Dermis lymphatic vessel endothelial cell (primary cell): ENCODE data around the gene PFKP. TPM values are rescaled to one million over a fixed set of nuclear protein-coding genes. Genes with fewer than 3 reads are reported as not detected.

Source experiments
- total RNA-seq: library from RNA; depleted of rRNA; stranded (reverse); fragments of >200 nt; gene quantifications from 2 replicates; pipeline ENCODE4 v1.2.1, GENCODE V29; 2014

The PFKP gene
- 153 and 176 TPM in 2 replicates for total RNA-seq

GRCh38 chr10:3067118-3067858, at the start of gene PFKP:
TSS of gene PFKP (plus strand) at chr10:3067548. CDS start at chr10:3067596, 48 bp downstream.

GRCh38 chr10:3172446-3173170, 105.3 kb downstream of the PFKP start, which contains the start of gene PITRM1:
TSS of gene PITRM1 (minus strand) at chr10:3172782. CDS start at chr10:3172772, 10 bp downstream.

Other genes starting within 250 kb of the PFKP start
- 38.2 and 64.3 TPM in 2 replicates for gene PITRM1, start 105.2 kb downstream of the PFKP start, total RNA-seq